GM12801 (cell line): ENCODE results near the gene NRG2.

Experiments
- CTCF ChIP-seq: IDR thresholded peaks from one replicate; pipeline ENCODE4 v1.5.1; 2011; ENCODE audit warnings: control low read depth; ENCODE audit not compliant: insufficient read length; ENCODE audit errors: extremely low read depth

NRG2 gene

GRCh38 chr5:139971202-139971725 lies 71.8 kb downstream of the NRG2 start:
- TF ChIP-seq CTCF = no peak

GRCh38 chr5:139969318-139969717 lies 73.8 kb downstream of the NRG2 start:
- TF ChIP-seq CTCF = no peak

GRCh38 chr5:139968547-139969261 lies 74.4 kb downstream of the NRG2 start:
- peak; percentile 87 for TF ChIP-seq CTCF

- no peak for TF ChIP-seq CTCF
Observed at GRCh38 chr5:139967353-139967752, 75.7 kb downstream of the NRG2 start.

GRCh38 chr5:139966856-139967255 lies 76.2 kb downstream of the NRG2 start:
- TF ChIP-seq CTCF = no peak

GRCh38 chr5:139964994-139965565 lies 78.0 kb downstream of the NRG2 start:
- TF ChIP-seq CTCF = no peak

- no peak for TF ChIP-seq CTCF
Observed at GRCh38 chr5:139964266-139964993, 78.7 kb downstream of the NRG2 start.
